OCI-LY1 (cell line): ENCODE results near the gene VPS41.

Experiments
- CTCF ChIP-seq: fragments of 200-600 bp; sonication (generic), shearing (Covaris generic); IDR thresholded peaks from 2 replicates; pipeline ENCODE4 v1.5.1; 2017; ENCODE audit warnings: mild to moderate bottlenecking, antibody characterized with exemption, low read length, moderate library complexity, mixed read lengths
- EZH2 ChIP-seq: fragments of 200-600 bp; sonication (generic), shearing (Covaris generic); IDR thresholded peaks from 2 replicates; pipeline ENCODE4 v1.8.0; 2017; ENCODE audit warnings: borderline replicate concordance, mixed run types, mild to moderate bottlenecking, antibody characterized with exemption, low read length, moderate library complexity, mixed read lengths

GRCh38 chr7:38838725-38839385 is 70.1 kb downstream of the VPS41 start:
- no peak for TF ChIP-seq CTCF
- no peak for TF ChIP-seq EZH2
